ENCODE data around the gene KCNIP3.

The KCNIP3 gene

GRCh38 chr2:95275151-95275515 lies 22.0 kb upstream of the KCNIP3 start:
- TF ChIP-seq CTCF (IDR thresholded peaks at IDR 0.05; ENCODE audit: insufficient read depth, low read depth, low read length, missing control alignments) = no peak
- peak overlapping the region; percentile 59 for H3K4me3 ChIP-seq (ENCODE audit: low read length)
- no peak for DNase-seq (ENCODE audit: low read depth)

GRCh38 chr2:95275601-95276243 lies 21.4 kb upstream of the KCNIP3 start:
- peak overlapping the region; percentile 59 for H3K4me3 ChIP-seq (ENCODE audit: low read length)
- no peak for DNase-seq (ENCODE audit: low read depth)
- TF ChIP-seq CTCF (IDR thresholded peaks at IDR 0.05; ENCODE audit: insufficient read depth, low read depth, low read length, missing control alignments) = no peak

GRCh38 chr2:95276244-95276887 lies 20.8 kb upstream of the KCNIP3 start:
- TF ChIP-seq CTCF (IDR thresholded peaks at IDR 0.05; ENCODE audit: insufficient read depth, low read depth, low read length, missing control alignments) = no peak
- H3K4me3 ChIP-seq (ENCODE audit: low read length) = no peak overlapping the region
- DNase-seq (ENCODE audit: low read depth) = no peak

- no peak for DNase-seq (ENCODE audit: low read depth)
- no peak overlapping the region for H3K4me3 ChIP-seq (ENCODE audit: low read length)
- TF ChIP-seq CTCF (IDR thresholded peaks at IDR 0.05; ENCODE audit: insufficient read depth, low read depth, low read length, missing control alignments) = no peak
Measured at GRCh38 chr2:95276888-95277245, 20.3 kb upstream of the KCNIP3 start.

- DNase-seq (ENCODE audit: low read depth) = peak; percentile 38
- TF ChIP-seq CTCF (IDR thresholded peaks at IDR 0.05; ENCODE audit: insufficient read depth, low read depth, low read length, missing control alignments) = peak; percentile 21
- no peak overlapping the region for H3K4me3 ChIP-seq (ENCODE audit: low read length)
Measured at GRCh38 chr2:95277246-95277906, 19.8 kb upstream of the KCNIP3 start.

- peak; percentile 84 for DNase-seq (ENCODE audit: low read depth)
- TF ChIP-seq CTCF (IDR thresholded peaks at IDR 0.05; ENCODE audit: insufficient read depth, low read depth, low read length, missing control alignments) = no peak
- H3K4me3 ChIP-seq (ENCODE audit: low read length) = no peak overlapping the region
Measured at GRCh38 chr2:95278051-95278471, 19.1 kb upstream of the KCNIP3 start.

Data from epithelial cell of esophagus (primary cell).